ENCODE measurements around the gene COPB1.

COPB1 gene

DNA sequence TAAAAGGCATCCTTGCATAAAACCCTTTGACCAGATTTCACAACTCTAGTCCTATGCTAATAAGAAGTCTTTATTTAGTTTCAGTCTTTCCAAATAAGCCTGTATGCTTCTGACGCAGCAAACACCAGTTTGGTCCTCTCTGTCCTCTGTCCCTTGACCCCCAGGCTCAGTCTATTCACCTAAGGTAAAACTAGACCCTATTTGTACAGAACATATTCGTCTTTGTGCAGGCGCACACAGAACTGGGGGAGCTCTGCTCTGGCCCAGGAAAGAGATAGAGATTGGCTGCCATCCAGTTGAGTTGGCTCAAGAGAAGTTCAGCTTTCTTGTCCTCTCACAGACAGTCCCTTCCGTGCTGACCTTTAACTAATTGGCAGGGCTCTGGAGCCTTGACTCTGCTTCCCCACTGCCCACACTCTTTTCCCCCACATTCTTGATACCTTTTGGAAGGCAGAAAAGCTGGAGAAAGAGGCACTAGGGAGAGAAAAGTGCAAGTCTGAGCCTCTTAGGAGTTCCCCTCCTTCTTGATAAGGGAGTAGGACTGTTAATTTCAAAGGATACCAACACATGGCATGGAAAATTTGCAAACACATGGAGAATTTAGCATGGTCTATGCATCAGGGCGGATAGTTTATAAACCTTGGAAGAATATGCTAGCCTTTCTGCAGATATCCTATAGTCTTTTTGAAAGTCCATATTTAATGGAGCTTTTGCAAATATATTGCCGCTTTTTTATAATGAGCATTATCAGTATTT, 41.8 kb upstream of the COPB1 start:
- no peaks in the 10 kb centered on the region for H3K36me3 ChIP-seq (ENCODE audit: insufficient read depth, low read length)
- peaks cover 30% of the 10 kb centered on the region for H3K4me1 ChIP-seq (ENCODE audit: insufficient read depth, low read length, poor library complexity, severe bottlenecking)
- H4K20me1 ChIP-seq (ENCODE audit: insufficient read depth, low read length, poor library complexity, severe bottlenecking): no peaks in the 10 kb centered on the region
- H3K4me2 ChIP-seq (ENCODE audit: low read depth, low read length, poor library complexity, severe bottlenecking): no peak overlapping the region
- no peaks in the 10 kb centered on the region for H3K79me2 ChIP-seq (ENCODE audit: insufficient read depth, low read length)
- H3K9me2 ChIP-seq (replicated peaks; ENCODE audit: low read depth, low read length): no peaks in the 10 kb centered on the region
- no peak overlapping the region for H3K9ac ChIP-seq (ENCODE audit: low read depth, low read length, poor library complexity, severe bottlenecking)
- no peaks in the 10 kb centered on the region for H3F3A ChIP-seq (ENCODE audit: low read depth)
- TF ChIP-seq CTCF (conservative IDR thresholded peaks at IDR 0.05; ENCODE audit: low read length): no peak
- no peak for TF ChIP-seq EZH2phosphoT487 (IDR thresholded peaks at IDR 0.05; ENCODE audit: borderline replicate concordance)
- no peaks in the 10 kb centered on the region for H3K27me3 ChIP-seq (ENCODE audit: insufficient read depth, low read length, poor library complexity, severe bottlenecking)
- H3K9me3 ChIP-seq (ENCODE audit: insufficient read depth, low read depth, low read length): no peaks in the 10 kb centered on the region
- H3K4me3 ChIP-seq (ENCODE audit: low read length, poor library complexity, severe bottlenecking): no peak overlapping the region
- no peak overlapping the region for H2AFZ ChIP-seq (ENCODE audit: low read length)

- Histone ChIP-seq H3K4me2 (ENCODE audit: low read depth, low read length, poor library complexity, severe bottlenecking) (peak overlapping the region; percentile 39), H4K20me1 (ENCODE audit: insufficient read depth, low read length, poor library complexity, severe bottlenecking) (no peaks in the 10 kb centered on the region), H3K36me3 (ENCODE audit: insufficient read depth, low read length) (no peaks in the 10 kb centered on the region), H2AFZ (ENCODE audit: low read length) (peak overlapping the region; percentile 68; the same call in 1 of the 2 replicates), H3K9me2 (replicated peaks; ENCODE audit: low read depth, low read length) (no peaks in the 10 kb centered on the region), H3K4me1 (ENCODE audit: insufficient read depth, low read length, poor library complexity, severe bottlenecking) (peaks cover 30% of the 10 kb centered on the region), H3K4me3 (ENCODE audit: low read length, poor library complexity, severe bottlenecking) (no peak overlapping the region), H3K9me3 (ENCODE audit: insufficient read depth, low read depth, low read length) (no peaks in the 10 kb centered on the region), H3K79me2 (ENCODE audit: insufficient read depth, low read length) (no peaks in the 10 kb centered on the region), H3F3A (ENCODE audit: low read depth) (no peaks in the 10 kb centered on the region), H3K9ac (ENCODE audit: low read depth, low read length, poor library complexity, severe bottlenecking) (peak overlapping the region; percentile 39), H3K27me3 (ENCODE audit: insufficient read depth, low read length, poor library complexity, severe bottlenecking) (no peaks in the 10 kb centered on the region)
- TF ChIP-seq EZH2phosphoT487 (IDR thresholded peaks at IDR 0.05; ENCODE audit: borderline replicate concordance): no peak
- TF ChIP-seq CTCF (conservative IDR thresholded peaks at IDR 0.05; ENCODE audit: low read length): peak; percentile 39
Observed at GRCh38 chr11:14539982-14540421, 40.4 kb upstream of the COPB1 start.

DNA sequence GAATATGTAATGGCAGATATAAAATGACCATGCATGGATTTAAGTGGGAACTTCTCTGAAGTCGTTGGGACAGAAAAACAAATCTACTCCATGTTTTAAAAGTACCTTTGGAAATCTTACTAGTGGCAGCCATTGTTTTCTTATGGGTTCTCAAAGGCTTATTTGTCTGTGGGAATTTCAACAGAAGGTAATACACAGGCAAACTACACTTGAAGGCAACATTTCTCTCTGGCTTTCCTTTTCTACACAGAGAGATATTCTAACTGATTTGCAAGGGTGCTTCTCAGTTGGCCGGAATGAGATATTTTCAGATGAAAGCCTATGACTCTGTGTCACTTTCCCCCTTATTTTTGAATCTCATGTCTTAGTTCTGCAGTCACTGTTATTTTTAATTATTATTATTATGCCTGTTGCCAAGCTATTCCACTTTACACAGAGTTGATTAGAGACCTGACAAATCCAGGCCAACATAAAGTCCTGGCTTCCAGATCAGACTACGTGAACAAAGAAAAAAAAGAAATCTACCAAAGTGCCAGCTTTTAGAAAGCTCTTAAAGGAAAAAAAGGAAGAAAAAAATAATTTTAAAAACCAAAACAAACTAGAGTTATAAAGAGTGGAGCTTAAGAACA, 39.4 kb upstream of the COPB1 start:
- Histone ChIP-seq H4K20me1 (ENCODE audit: insufficient read depth, low read length, poor library complexity, severe bottlenecking) (no peaks in the 10 kb centered on the region), H2AFZ (ENCODE audit: low read length) (no peak overlapping the region), H3K9me3 (ENCODE audit: insufficient read depth, low read depth, low read length) (no peaks in the 10 kb centered on the region), H3K36me3 (ENCODE audit: insufficient read depth, low read length) (no peaks in the 10 kb centered on the region), H3K9me2 (replicated peaks; ENCODE audit: low read depth, low read length) (no peaks in the 10 kb centered on the region), H3K27me3 (ENCODE audit: insufficient read depth, low read length, poor library complexity, severe bottlenecking) (no peaks in the 10 kb centered on the region), H3K4me2 (ENCODE audit: low read depth, low read length, poor library complexity, severe bottlenecking) (no peak overlapping the region), H3K79me2 (ENCODE audit: insufficient read depth, low read length) (no peaks in the 10 kb centered on the region), H3F3A (ENCODE audit: low read depth) (no peaks in the 10 kb centered on the region), H3K9ac (ENCODE audit: low read depth, low read length, poor library complexity, severe bottlenecking) (no peak overlapping the region), H3K4me1 (ENCODE audit: insufficient read depth, low read length, poor library complexity, severe bottlenecking) (peaks cover 26% of the 10 kb centered on the region), H3K4me3 (ENCODE audit: low read length, poor library complexity, severe bottlenecking) (no peak overlapping the region)
- TF ChIP-seq CTCF (conservative IDR thresholded peaks at IDR 0.05; ENCODE audit: low read length) (no peak), EZH2phosphoT487 (IDR thresholded peaks at IDR 0.05; ENCODE audit: borderline replicate concordance) (no peak)

Data from Loucy (cell line).